ENCODE results near the gene PPP1R26. TPM values are rescaled to one million over a fixed set of nuclear protein-coding genes. Genes with fewer than 3 reads are reported as not detected.

The PPP1R26 gene
- total and polyA plus RNA-seq, 9 of the 15 experiments (the other 6 are each of a cell fraction or from before 2014, with no cell fraction given), result 0.77 to 26.8 (median 9.3) TPM

- TF ChIP-seq, protein P1, sequence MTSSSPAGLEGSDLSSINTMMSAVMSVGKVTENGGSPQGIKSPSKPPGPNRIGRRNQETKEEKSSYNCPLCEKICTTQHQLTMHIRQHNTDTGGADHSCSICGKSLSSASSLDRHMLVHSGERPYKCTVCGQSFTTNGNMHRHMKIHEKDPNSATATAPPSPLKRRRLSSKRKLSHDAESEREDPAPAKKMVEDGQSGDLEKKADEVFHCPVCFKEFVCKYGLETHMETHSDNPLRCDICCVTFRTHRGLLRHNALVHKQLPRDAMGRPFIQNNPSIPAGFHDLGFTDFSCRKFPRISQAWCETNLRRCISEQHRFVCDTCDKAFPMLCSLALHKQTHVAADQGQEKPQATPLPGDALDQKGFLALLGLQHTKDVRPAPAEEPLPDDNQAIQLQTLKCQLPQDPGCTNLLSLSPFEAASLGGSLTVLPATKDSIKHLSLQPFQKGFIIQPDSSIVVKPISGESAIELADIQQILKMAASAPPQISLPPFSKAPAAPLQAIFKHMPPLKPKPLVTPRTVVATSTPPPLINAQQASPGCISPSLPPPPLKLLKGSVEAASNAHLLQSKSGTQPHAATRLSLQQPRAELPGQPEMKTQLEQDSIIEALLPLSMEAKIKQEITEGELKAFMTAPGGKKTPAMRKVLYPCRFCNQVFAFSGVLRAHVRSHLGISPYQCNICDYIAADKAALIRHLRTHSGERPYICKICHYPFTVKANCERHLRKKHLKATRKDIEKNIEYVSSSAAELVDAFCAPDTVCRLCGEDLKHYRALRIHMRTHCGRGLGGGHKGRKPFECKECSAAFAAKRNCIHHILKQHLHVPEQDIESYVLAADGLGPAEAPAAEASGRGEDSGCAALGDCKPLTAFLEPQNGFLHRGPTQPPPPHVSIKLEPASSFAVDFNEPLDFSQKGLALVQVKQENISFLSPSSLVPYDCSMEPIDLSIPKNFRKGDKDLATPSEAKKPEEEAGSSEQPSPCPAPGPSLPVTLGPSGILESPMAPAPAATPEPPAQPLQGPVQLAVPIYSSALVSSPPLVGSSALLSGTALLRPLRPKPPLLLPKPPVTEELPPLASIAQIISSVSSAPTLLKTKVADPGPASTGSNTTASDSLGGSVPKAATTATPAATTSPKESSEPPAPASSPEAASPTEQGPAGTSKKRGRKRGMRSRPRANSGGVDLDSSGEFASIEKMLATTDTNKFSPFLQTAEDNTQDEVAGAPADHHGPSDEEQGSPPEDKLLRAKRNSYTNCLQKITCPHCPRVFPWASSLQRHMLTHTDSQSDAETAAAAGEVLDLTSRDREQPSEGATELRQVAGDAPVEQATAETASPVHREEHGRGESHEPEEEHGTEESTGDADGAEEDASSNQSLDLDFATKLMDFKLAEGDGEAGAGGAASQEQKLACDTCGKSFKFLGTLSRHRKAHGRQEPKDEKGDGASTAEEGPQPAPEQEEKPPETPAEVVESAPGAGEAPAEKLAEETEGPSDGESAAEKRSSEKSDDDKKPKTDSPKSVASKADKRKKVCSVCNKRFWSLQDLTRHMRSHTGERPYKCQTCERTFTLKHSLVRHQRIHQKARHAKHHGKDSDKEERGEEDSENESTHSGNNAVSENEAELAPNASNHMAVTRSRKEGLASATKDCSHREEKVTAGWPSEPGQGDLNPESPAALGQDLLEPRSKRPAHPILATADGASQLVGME (CRISPR knock-in tag; IDR thresholded peaks at IDR 0.05), result no peak
- no peak for TF ChIP-seq TOE1 (IDR thresholded peaks at IDR 0.05; ENCODE audit: borderline replicate concordance)
- no peak for TF ChIP-seq TOE1 (CRISPR knock-in tag; IDR thresholded peaks at IDR 0.05; ENCODE audit: borderline replicate concordance, low read depth)
- no peak for TF ChIP-seq FOXP1 (CRISPR knock-in tag; IDR thresholded peaks at IDR 0.05)
- TF ChIP-seq, protein P2, sequence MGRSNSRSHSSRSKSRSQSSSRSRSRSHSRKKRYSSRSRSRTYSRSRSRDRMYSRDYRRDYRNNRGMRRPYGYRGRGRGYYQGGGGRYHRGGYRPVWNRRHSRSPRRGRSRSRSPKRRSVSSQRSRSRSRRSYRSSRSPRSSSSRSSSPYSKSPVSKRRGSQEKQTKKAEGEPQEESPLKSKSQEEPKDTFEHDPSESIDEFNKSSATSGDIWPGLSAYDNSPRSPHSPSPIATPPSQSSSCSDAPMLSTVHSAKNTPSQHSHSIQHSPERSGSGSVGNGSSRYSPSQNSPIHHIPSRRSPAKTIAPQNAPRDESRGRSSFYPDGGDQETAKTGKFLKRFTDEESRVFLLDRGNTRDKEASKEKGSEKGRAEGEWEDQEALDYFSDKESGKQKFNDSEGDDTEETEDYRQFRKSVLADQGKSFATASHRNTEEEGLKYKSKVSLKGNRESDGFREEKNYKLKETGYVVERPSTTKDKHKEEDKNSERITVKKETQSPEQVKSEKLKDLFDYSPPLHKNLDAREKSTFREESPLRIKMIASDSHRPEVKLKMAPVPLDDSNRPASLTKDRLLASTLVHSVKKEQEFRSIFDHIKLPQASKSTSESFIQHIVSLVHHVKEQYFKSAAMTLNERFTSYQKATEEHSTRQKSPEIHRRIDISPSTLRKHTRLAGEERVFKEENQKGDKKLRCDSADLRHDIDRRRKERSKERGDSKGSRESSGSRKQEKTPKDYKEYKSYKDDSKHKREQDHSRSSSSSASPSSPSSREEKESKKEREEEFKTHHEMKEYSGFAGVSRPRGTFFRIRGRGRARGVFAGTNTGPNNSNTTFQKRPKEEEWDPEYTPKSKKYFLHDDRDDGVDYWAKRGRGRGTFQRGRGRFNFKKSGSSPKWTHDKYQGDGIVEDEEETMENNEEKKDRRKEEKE (IDR thresholded peaks at IDR 0.05; ENCODE audit: borderline replicate concordance in 1 of 2, control insufficient read depth in 1 of 2, low read depth in 2 of 2, low read length in 1 of 2), result no peak
- TF ChIP-seq, protein P3, sequence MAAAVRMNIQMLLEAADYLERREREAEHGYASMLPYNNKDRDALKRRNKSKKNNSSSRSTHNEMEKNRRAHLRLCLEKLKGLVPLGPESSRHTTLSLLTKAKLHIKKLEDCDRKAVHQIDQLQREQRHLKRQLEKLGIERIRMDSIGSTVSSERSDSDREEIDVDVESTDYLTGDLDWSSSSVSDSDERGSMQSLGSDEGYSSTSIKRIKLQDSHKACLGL (CRISPR knock-in tag; IDR thresholded peaks at IDR 0.05; ENCODE audit: borderline replicate concordance, poor library complexity, severe bottlenecking), result no peak
- TF ChIP-seq NR4A1 (CRISPR knock-in tag; IDR thresholded peaks at IDR 0.05), result no peak
- no peak for TF ChIP-seq NR4A1 (tag; IDR thresholded peaks at IDR 0.05)
- TF ChIP-seq EGR1 (conservative IDR thresholded peaks at IDR 0.05), result no peak
- 0 out of 2 replicates have a peak, but pooled peaks have one; percentile 34 for TF ChIP-seq ELF1 (tag; IDR thresholded peaks at IDR 0.05)
- no peak for TF ChIP-seq PTRF (tag; IDR thresholded peaks at IDR 0.05)
- TF ChIP-seq MAZ (CRISPR knock-in tag; conservative IDR thresholded peaks at IDR 0.05 in 1 of 2, IDR thresholded peaks at IDR 0.05 in 1 of 2), result peak; percentile 48 to 66; a peak in 2 of 4 replicates
- no peak for TF ChIP-seq NFIX (CRISPR knock-in tag; IDR thresholded peaks at IDR 0.05; ENCODE audit: low read depth)
- no peak for TF ChIP-seq JUND (IDR thresholded peaks at IDR 0.05; ENCODE audit: borderline replicate concordance, low read depth, low read length)
- no peak for TF ChIP-seq JUND (tag; IDR thresholded peaks at IDR 0.05; ENCODE audit: borderline replicate concordance, low read depth, low read length)
- TF ChIP-seq SNAPC5 (CRISPR knock-in tag; IDR thresholded peaks at IDR 0.05), result no peak
- TF ChIP-seq CCAR2 (IDR thresholded peaks at IDR 0.05; ENCODE audit: low read depth, low read length), result no peak
These were observed 723 bp downstream of the PPP1R26 start (continued) for GRCh38 chr9:135480071-135480939.

Data from K562 (cell line).